Prostate gland (tissue), 2 donors: ENCODE results near the gene FNDC3B. TPM values are rescaled to one million over a fixed set of nuclear protein-coding genes. Genes with fewer than 3 reads are reported as not detected.

Experiments
- DNase-seq: peaks from one replicate; pipeline ENCODE4 v3.0.0-alpha.2; 2019; ENCODE audit warnings: low spot score
- H3K27ac ChIP-seq, 2 donors: fragments of 200-600 bp; sonication (generic); 2 replicates each; pipeline ENCODE4 v1.5.1; 2017 to 2019
- H3K27me3 ChIP-seq: fragments of 200-600 bp; sonication (generic); replicated peaks from 2 replicates; pipeline ENCODE4 v1.5.1; 2019; ENCODE audit not compliant: insufficient read depth
- H3K36me3 ChIP-seq, 2 donors: fragments of 200-600 bp; sonication (generic); 1 replicate in 1 of 2; 2 replicates in 1 of 2; pipeline versions ENCODE4 v1.5.1 to v1.8.1; 2017 to 2019
- H3K4me1 ChIP-seq: fragments of 200-600 bp; sonication (generic); replicated peaks from 2 replicates; pipeline ENCODE4 v1.5.1; 2019
- H3K4me3 ChIP-seq, 2 donors: fragments of 200-600 bp; sonication (generic); 2 replicates each; pipeline ENCODE4 v1.5.1; 2017 to 2019
- H3K9me3 ChIP-seq: fragments of 200-600 bp; sonication (generic); 2 replicates; pipeline ENCODE4 v1.5.1; 2017
- CTCF ChIP-seq, 4 experiments: fragments of 200-600 bp in 2 of 4; fragments of 450-650 bp in 2 of 4; sonication (generic) in 2 of 4; IDR thresholded peaks; 1 replicate in 3 of 4; 2 replicates in 1 of 4; pipeline ENCODE4 v1.5.1; 2016 to 2019; ENCODE audit warnings: antibody characterized with exemption in 4 of 4, mild to moderate bottlenecking in 2 of 4, moderate library complexity in 2 of 4
- POLR2A ChIP-seq: fragments of 450-650 bp; IDR thresholded peaks from one replicate; pipeline ENCODE4 v1.6.1; 2016; ENCODE audit warnings: antibody characterized with exemption, mild to moderate bottlenecking
- POLR2AphosphoS5 ChIP-seq: sonication (generic); formaldehyde crosslinking; IDR thresholded peaks from one replicate; pipeline ENCODE4 v1.6.1; 2017; ENCODE audit warnings: antibody characterized with exemption
- WGBS: methylation state at CpG from one replicate; pipeline ENCODE4 v1.1.5; 2018; 5-methylcytosine and 5-hydroxymethylcytosine counted together
- intact Hi-C: fragments of 100-400 bp; cut with DNase I; formaldehyde crosslinking; loops from one replicate; pipeline ENCODE4 v1.14.2; 2022
- total RNA-seq, 2 donors: library from RNA; depleted of rRNA; stranded (reverse); fragments of >200 nt; gene quantifications; one replicate each; pipeline ENCODE4 v1.1.0, GENCODE V29; 2016

The FNDC3B gene
- total RNA-seq, 2 donors from 2014 or later: 35.9 to 62.4 TPM

GRCh38 chr3:172111163-172111562 lies 71.8 kb downstream of the FNDC3B start:
- WGBS: 57% methylated on average over 1 of the region's 1 CpG
- Histone ChIP-seq H3K9me3 (no peaks in the 10 kb centered on the region), H3K27ac (no peak overlapping the region), H3K36me3 (no peaks in the 10 kb centered on the region), H3K4me3 (no peak overlapping the region), H3K4me1 (peaks cover 7% of the 10 kb centered on the region), H3K27me3 (no peaks in the 10 kb centered on the region)
- no peak for DNase-seq
- intact Hi-C loops: no loop called here
- TF ChIP-seq POLR2A (no peak), POLR2AphosphoS5 (no peak), CTCF (IDR thresholded peaks at IDR 0.05) (no peak)

GRCh38 chr3:172112078-172112733 lies 72.8 kb downstream of the FNDC3B start:
- Histone ChIP-seq H3K9me3 (no peaks in the 10 kb centered on the region), H3K27me3 (no peaks in the 10 kb centered on the region), H3K4me1 (peaks cover 7% of the 10 kb centered on the region), H3K4me3 (no peak overlapping the region), H3K27ac (no peak overlapping the region), H3K36me3 (no peaks in the 10 kb centered on the region)
- intact Hi-C loops: no loop called here
- TF ChIP-seq POLR2A (no peak), POLR2AphosphoS5 (no peak), CTCF (IDR thresholded peaks at IDR 0.05) (no peak)
- 93% methylated on average over 9 of the region's 9 CpGs for WGBS
- no peak for DNase-seq

GRCh38 chr3:172112734-172113120 lies 73.3 kb downstream of the FNDC3B start:
- no peak for DNase-seq
- TF ChIP-seq POLR2AphosphoS5: no peak
- intact Hi-C loops: no loop called here

GRCh38 chr3:172113710-172114109 lies 74.3 kb downstream of the FNDC3B start:
- TF ChIP-seq CTCF (IDR thresholded peaks at IDR 0.05) (no peak), POLR2AphosphoS5 (no peak), POLR2A (no peak)

More at GRCh38 chr3:172112734-172113120, 73.3 kb downstream of the FNDC3B start:
- Histone ChIP-seq H3K27me3 (no peaks in the 10 kb centered on the region), H3K4me3 (no peak overlapping the region), H3K36me3 (no peaks in the 10 kb centered on the region), H3K9me3 (no peaks in the 10 kb centered on the region), H3K27ac (no peak overlapping the region), H3K4me1 (peaks cover 7% of the 10 kb centered on the region)
- WGBS: 46% methylated on average over 5 of the region's 5 CpGs

GRCh38 chr3:172115059-172115458 lies 75.7 kb downstream of the FNDC3B start:
- WGBS: 96% methylated on average over 1 of the region's 1 CpG
- Histone ChIP-seq H3K9me3 (no peaks in the 10 kb centered on the region), H3K4me3 (no peak overlapping the region), H3K4me1 (peaks cover 7% of the 10 kb centered on the region), H3K27ac (no peak overlapping the region), H3K27me3 (no peaks in the 10 kb centered on the region), H3K36me3 (no peaks in the 10 kb centered on the region)
- DNase-seq: no peak
- intact Hi-C loops: no loop called here
- no peak for TF ChIP-seq POLR2AphosphoS5
- no peak for TF ChIP-seq CTCF (IDR thresholded peaks at IDR 0.05)
- TF ChIP-seq POLR2A: no peak

More at GRCh38 chr3:172113710-172114109, 74.3 kb downstream of the FNDC3B start:
- no peaks in the 10 kb centered on the region for H3K27me3 ChIP-seq
- no peak overlapping the region for H3K4me3 ChIP-seq
- peaks cover 7% of the 10 kb centered on the region for H3K4me1 ChIP-seq
- no peaks in the 10 kb centered on the region for H3K36me3 ChIP-seq
- no peaks in the 10 kb centered on the region for H3K9me3 ChIP-seq
- no peak overlapping the region for H3K27ac ChIP-seq
- DNase-seq: no peak
- 88% methylated on average over 5 of the region's 5 CpGs for WGBS
- intact Hi-C loops: no loop called here
